Measurements from ENCODE around the gene CYB561A3.
A peak's percentile ranks its signal among the peaks of the same experiment; 100 is the strongest.

Gene CYB561A3

DNA sequence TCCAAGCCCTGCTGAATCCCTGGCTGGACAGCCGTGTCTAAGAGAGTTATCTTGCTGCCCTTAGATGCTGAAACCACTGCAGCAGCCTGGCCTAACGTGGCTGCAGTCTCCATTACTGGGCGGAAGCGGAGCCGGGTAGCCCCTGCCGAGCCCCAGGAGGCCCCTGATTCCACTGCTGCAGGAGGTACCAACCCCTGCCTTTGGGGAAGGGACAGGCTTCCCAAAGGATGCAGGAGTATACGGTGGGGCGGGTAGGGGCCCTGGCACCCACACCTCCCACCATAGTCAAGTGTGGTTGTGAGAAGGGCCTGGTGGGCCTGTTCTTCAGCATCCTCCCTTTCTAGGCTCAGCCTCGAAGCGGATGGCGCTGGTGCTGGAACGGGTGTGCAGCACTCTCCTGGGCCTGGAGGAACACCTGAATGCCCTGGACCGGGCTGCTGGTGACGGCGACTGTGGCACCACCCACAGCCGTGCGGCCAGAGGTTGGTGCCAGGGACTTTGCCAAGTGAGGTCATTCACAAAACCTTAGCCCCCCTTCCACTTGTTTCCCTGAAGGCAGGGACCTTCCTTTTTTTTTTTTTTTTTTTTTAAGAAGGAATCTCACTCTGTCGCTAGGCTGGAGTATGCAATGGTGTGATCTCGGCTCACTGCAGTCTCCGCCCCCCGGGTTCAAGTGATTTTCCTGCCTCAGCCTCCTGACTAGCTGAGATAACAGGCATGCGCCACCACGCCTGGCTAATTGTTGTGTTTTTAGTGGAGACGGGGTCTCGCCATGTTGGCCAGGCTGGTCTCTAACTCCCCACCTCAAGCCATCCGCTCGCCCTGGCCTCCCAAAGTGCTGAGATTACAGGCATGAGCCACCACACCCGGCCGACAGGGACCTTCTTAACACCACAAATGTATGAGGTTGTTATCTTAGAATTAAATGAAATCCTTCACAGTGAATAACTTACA lies 17.6 kb downstream of the CYB561A3 start:
- no peak for DNase-seq

DNA sequence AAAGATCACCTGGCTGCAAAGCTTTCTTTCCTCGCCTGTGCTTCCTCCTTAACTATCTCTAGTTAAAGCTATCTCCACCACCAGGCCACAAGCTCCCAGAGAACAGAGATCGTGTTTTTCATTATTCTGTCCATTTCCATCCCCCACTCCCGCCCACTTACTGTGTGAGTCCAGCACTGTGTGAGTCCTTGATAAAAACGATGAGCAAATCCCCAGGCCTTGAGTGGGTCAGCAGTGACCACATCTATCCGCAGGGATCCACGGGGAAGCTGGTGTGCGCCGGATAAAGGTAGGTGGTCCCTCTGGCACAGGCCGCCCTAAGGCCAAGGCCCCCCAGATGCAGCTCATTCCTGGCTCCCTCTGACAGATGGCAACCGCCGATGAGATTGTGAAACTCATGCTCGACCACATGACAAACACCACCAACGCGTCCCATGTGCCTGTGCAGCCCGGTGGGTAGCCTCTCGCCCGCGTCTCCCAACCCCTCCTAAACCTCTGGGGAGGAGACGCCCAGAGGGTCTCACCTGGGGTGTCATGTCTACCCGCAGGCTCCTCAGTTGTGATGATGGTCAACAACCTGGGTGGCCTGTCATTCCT lies 19.4 kb downstream of the CYB561A3 start:
- no peak for DNase-seq

DNA sequence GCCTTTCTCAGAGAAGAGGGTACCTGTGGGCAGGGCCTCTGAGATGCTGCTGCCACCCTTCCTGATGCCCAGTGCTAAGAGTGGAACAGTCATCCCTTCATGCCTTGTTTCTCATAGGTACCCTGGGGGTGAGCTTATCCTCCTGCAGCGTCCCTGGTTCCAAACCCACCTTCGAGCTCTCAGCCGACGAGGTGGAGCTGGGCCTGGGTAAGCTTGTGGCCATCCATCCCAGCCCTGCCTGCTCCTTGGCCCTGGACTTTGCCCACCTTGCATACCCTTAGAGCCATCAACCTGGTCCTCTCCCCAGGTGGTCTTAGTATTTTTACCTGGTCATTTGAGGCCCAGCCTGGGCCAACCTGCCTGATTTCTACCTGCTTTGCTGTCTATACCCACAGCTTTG lies 20.0 kb downstream of the CYB561A3 start:
- no peak for DNase-seq

DNA sequence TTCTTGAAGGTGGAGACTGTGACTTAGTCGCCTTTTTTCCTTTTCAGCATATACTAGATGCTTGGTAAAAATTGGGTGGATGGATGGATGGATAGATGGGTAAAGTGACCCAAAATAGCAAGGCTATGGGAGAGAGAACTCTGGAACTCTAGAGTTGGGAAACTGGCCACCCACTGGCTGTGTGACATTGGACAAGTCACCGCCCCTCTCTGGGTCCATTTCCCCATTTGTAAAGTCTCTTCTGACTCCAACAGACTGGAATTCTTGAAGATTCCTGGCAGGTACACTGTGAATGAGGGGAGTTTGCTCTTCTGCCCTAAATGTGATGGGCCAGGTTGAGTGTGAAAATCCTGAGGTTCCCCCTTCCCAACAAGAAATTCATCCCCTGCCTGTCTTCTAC lies 20.7 kb downstream of the CYB561A3 start:
- no peak for DNase-seq

DNA sequence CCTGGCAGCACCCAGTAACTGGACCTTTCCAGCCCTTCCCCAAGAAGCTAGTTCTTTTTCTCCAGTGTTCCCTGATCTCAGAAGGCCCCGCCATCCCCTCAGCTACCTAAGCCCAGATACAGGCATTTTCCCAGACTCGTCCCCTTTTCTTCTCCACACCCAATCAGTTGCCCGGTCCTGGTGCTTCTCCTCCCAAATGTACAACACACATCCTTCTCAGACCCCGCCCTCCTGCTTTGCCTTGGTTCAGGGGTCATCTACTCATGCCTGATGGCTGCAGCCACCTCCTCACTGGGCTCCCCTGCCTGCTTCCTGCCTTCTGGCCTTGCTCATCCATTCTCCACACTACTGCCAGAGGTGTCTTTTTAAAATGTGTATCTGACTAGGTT lies 22.2 kb downstream of the CYB561A3 start:
- no peak for DNase-seq

DNA sequence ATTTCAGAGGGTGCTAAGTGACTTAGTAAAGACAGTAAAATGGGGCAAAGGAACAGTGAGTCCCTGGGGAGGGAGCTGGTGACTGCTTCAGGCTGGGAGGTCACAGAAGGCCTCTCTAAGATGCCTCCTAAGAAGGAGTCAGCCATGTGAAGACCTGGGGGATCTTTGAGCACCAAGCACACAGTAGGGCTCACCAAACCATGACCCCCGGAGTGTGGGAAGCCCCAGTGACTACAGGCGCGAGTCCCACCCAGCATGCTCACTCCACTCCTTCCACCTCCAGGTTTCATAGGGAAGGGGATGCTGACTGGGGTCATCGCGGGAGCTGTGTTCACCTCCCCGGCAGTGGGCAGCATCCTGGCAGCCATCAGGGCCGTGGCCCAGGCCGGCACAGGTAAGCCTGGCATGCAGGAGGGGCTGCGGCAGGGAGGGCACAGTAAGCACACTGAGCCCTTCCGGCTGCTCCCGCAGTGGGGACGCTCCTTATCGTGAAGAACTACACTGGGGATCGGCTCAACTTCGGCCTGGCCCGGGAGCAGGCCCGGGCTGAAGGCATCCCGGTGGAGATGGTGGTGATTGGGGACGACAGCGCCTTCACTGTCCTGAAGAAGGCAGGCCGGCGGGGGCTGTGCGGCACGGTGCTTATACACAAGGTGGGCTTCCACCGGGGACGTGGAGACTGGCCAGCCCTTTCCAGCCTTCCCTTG lies 22.7 kb downstream of the CYB561A3 start:
- DNase-seq: no peak

DNA sequence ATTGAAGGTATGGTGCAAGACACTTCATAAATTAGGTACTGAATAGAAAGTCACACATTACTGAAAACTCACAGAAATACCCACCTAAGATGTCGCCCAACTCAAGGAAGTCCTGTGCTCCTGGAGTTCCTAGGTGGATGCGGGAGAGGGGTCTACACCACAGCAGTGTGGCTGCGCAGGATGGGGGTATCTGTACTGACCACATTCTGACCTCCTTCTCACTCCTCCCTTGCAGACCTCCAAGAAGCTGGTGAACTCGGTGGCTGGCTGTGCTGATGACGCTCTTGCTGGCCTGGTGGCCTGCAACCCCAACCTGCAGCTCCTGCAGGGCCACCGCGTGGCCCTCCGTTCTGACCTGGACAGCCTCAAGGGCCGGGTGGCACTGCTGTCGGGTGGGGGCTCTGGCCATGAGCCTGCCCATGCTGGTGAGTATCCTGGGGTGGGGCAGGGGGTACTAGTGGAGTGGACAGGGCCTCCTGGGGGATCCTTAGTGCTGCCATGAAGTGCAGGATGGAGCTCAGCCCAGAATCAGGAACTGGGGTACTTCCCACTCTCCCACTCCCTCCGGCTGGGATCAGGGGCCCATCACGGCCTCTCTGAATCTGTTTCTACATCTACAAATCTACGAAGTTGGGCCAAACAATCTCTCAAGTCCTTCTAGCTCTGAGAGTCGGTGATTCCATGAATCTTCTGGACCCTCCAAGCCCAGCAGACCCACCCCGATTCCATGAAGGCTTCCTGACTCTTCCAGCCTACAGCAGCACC lies 23.8 kb downstream of the CYB561A3 start:
- no peak for DNase-seq

DNA sequence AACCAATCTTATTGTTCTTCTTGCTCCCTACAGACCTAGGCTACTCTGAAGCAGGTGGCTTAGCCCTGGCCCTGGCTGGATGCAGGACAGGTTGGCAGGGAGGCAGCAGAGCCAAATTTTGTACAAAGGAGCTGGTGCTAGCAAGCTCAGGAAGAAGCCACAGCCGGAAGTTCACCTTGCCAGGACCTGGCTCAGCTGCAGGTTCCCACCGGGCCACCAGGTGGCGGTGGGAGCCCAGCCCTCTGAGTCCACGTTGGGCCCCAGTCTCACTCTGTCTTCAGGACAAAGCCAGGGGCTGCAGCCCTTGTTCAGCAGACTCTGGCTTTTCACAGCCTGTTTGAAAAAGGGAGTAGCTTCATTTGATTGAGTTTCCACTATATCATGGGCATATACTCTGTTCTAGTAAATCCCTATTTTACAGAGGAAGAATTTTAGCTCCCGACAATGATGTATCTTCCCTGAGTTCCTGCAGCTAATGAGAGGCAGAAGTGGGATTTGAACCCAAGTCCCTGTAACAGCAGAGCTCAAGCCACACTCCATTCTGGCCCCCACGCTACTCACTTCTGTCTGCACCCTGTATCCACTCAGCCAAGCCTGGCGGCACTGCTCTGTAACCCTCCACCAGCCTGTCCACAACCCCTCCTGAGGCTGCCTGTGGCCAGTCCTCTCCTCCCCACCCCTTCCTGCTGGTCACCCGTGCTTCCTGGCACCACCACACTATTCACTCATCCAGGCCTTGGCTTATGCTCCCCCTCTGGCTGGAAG lies 25.3 kb downstream of the CYB561A3 start:
- peak; percentile 83 for DNase-seq

DNA sequence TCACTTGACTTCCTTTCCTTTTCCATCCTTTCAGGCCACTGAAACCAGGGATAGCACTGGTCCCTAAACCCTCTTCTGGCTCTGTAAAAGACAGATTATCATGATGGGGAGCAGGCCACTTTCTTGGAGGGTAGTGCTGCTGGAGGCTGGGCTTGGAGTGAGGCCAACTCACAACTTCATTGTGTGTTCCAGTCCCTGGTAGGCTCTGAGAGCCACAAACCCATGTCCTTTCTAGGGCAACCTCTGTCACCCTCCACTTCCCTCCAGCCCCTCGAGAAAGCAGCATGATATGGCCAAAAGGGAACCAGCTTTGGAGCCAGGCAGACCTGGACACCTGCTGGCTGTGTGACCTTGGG lies 26.3 kb downstream of the CYB561A3 start:
- no peak for DNase-seq

DNA sequence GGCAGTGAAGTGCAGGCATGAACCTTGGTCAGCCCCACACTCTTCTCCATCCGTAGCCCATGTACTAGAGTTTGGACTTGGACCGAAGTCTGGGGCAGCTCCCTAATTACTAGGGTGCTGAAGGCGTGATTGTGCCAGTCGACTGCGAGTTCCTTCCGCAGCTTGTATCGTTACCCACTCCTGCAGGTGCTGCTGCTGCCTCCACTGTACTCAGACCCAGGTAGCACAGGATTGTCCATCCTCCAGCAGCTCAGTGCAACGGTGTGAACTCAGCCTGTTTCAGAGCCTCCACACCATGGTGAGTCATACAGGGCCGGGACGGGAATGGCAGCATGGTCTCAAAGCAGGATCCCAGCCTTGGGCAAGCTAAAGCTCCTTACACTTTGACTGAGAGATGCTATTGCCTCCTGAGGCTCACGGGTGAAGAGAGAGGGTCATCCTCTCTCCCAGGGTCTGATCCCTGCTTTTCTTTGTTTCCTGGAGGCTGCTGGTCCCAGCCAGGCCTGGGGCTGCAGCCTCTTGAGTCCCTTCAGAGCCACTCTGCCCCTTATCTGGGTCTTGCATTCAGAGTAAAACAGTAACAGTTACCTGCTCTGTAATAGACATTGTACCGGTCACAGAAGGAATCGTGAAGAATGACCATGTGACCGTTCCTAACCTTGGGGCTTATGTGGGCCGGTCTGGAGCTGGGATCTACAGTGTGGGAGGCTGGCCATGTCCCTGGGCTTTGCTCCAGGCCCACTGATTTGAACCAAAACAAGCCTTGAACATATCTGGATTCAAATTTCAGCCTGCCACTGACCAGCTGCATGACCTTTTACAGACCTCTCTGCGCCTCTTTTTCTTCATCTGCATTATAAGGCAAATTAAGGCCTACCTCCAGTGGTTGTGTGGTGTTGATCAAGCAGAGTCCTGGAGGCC lies 27.0 kb downstream of the CYB561A3 start:
- no peak for DNase-seq

DNA sequence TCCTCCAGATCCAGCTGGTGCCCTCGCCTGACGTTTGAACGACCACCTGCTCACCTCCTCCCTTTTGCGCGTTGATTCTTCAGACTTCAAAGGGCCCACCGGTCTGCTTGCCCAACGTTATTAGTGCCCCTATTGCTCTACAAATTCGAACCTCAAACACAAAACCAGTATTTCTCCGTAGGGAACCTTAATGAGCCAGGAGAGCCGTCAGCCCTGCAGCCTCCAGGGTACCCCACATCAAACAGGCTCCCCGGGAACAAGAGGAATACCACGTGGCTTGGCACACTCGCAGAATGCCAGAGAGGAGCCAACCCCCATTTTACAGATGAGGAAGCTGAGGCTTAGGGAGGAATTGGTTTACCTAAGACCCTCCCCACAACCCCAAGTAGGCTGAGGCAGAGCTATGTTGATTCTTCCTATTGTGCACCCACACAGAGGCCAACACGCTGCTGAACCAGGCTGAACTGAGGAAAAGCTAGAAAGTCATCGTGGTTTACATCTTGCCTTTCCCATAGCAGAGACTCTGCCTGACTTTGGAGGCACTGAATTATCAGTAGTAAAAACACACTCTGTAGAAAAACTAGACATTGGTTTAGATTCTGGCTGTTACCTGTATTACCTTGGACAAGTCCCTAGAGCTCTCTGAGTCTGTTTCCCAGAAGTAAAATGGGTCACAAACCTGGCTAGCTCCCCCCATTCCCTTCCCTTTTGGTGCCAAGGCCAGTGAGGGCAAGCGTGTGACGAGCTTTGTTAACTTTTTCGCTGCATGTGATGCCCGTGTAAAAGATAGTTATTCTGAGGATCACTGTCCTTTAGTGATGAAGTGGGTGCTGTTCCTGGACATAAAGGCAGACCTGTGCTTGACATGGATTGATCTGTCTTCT lies 27.9 kb downstream of the CYB561A3 start:
- DNase-seq: no peak

DNA sequence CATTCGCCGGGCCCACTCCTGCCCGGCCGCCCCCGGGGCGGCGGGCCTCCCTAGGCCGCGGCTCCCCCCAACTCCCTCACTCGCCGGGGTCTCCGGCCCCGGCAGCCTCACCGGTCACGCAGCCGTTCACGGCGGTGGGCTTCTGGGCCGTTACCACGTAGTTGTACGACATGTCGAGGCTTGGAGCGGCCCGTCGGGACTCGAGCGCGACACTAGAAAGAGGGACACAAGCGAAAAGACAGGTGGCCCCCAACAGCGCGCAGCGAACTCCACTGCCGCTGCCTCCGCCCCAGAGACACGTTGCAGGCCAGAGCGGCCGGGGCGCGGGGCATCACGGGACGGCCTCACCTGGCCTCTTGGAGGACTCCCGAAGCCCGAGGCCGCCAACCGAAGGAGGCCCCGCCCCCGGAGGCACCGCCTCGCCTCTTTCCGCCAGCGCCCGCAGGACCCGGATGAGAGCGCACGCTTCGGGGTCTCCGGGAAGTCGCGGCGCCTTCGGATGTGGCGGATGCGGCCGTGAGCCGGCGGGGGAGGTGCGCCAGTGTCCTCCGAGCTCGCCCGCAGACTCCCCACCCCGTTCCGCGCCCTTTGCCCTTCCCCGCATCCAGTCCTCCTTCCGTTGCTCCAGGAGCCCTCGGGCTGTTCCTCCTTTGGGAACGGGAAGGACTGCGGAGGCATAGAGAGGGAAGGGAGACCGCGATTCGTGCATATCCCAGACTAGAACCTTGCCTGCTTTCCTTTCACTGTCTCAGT lies 28.7 kb downstream of the CYB561A3 start, which contains the start of the genes DDB1 and TKFC:
DDB1 (minus strand) TSS at position 309 of the 753 bp plus-strand sequence; CDS start at position 172, 137 bp downstream.
TKFC (plus strand) TSS at position 432 of the 753 bp plus-strand sequence. CDS start 1,501 bp downstream, outside the sequence.
- DNase-seq: peak; percentile 92

DNA sequence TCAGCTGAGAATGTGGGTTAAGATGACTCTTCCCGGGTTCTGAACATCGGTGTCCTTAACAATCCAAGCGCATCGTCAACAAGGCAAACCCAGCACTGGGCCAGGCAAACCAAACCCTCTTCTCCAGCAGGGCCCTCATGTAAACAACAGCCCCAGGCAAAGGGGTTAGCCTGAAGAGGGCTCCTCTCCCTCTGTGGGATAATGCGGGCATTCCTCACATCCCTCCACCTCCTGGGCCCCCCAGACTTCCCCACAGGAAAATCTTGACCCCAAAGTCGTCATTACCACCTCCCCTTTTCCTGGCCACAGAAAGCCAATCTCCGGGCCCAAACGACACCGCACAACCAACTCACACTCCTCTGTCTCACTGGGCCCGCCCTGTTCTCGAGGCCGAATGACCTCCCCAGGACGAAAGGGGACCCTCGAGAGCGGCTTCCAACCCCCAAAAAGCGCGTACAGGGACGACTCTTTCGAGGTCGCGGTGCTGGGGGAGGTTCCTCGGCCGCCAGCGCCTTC lies 29.3 kb downstream of the CYB561A3 start:
- DNase-seq: no peak

DNA sequence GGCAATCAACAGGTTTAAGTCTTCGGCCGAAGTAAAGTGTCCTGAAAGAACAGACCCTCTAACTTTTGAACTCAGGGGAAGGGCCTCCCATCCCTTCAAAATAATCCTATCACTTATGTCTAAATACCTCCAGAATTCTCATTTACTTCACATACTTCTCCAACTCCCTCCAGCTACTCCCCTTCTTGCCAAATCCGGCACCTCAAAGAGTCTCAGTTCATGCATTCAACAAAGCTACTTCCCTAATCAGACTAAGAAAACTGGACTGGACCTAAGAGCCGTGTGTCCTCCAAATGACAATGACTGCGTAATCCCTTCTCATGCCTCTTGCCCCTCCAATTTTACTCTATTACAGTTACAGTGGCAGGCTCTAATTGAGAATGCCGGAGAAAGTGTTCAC lies 30.0 kb downstream of the CYB561A3 start:
- peak; percentile 63 for DNase-seq

DNA sequence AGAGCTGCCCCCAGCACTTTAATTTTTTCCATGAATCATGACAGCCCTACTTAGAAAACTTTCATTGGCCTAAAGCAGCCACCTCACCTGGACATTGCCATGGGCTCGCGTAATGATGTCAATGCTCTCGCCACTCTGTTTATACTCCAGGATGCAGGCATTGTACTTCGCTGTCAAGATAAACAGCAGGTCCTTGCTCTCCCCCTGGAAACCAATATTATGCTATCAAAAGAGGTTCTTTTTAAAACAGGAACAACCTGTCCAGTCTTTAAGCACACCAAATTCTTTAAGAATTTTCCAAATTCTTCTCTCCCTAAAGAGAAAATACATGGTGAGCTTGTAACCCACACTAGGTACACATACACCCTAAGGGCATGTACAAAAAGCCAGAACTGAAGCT lies 31.8 kb downstream of the CYB561A3 start:
- DNase-seq: no peak

DNA sequence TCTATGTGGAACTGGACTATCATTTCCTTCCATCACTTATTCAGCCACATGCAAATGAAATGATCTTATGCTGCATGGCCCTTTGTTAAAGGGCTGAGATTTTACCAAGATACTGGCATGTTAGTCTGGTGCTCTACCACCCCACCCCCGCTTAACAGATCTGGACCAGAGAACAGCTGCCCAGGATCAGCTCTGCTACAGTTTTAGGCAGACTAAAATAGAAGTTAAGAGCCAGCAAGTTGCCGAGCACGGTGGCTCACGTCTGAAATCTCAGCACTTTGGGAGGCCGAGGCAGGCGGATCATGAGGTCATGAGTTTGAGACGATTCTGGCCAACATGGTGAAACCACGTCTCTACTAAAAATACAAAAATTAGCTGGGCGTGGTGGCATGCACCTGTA lies 33.3 kb downstream of the CYB561A3 start:
- DNase-seq: no peak

DNA sequence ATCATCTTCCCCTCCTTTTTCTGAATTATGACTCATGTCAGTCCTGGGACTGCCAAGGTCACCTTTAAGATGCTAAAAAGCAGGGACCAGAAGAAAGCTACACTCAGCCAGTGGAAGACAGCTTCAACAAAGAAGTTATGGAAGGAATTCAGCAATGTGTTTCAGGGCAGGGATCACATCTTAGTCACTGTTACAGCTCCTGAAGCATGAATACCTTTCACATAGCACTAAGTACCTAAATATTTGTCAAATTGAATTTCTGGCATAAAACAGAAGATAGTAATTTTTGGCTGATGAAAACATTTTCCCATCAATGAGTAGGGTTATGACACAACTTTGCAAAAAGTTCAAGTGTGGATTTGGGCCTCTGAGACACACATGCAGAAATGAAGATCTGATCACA lies 34.0 kb downstream of the CYB561A3 start:
- DNase-seq: no peak

DNA sequence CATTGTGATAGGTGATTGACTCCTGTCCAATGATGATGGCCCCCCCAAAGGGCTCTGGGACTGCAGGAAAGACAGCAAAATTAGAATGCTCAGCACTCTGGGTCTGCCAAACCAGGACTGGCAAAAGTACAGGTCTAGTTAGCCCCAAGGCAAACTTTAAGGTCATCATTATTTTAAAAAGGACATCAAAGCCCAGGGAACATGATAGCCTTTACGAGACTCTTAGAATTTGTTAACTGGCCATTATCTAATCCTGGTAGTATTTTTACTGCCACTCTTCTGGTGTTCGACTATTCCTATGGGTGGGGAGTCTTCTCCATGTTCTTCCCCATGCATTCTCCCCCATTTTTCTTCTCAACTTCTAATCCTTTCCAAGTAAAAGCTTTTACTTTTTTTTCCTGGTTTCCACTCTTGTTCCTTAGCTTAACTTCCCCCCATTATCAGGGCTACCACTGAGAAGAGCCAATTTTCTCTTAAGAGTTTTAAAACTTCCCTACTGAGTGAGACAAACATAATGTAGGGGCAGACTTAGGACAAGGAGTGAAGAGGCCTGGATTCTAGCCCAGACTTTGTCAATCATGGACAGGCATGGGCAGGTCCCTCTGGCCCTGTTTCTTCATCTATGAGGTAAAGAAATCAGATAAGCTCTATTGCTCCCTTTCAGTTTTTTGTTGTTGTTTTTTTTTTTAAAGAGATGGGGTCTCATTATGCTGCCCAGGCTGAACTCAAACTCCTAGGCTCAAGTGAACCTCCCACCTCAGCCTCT lies 35.9 kb downstream of the CYB561A3 start:
- DNase-seq: no peak
